Panc1 (cell line): ENCODE data around the gene IGFBP5.

ENCODE experiments used
- CTCF ChIP-seq: fragments of 450-650 bp; IDR thresholded peaks from 2 replicates; pipeline ENCODE4 v1.5.1; 2017; ENCODE audit warnings: mild to moderate bottlenecking
- POLR2AphosphoS5 ChIP-seq: IDR thresholded peaks from 2 replicates; pipeline ENCODE4 v1.6.1; 2012; ENCODE audit warnings: mild to moderate bottlenecking, low read depth, low read length, moderate library complexity
- REST ChIP-seq, 2 experiments: IDR thresholded peaks; 2 replicates each; pipeline ENCODE4 v1.6.1; 2011 to 2012; ENCODE audit warnings: low read depth in 2 of 2, control low read depth in 1 of 2, low read length in 1 of 2, mild to moderate bottlenecking in 1 of 2, moderate library complexity in 1 of 2; ENCODE audit not compliant: insufficient read depth in 1 of 2

GRCh38 chr2:216715402-216715974 lies 20.1 kb upstream of the IGFBP5 start:
- TF ChIP-seq CTCF (no peak), POLR2AphosphoS5 (no peak), REST (IDR thresholded peaks at IDR 0.05; ENCODE audit: insufficient read depth in 1 of 2, low read depth in 2 of 2, low read length in 1 of 2) (no peak)
